Epidermal melanocyte (primary cell): ENCODE data around the gene KIF1C.
A peak's percentile ranks its signal among the peaks of the same experiment; 100 is the strongest.

Experiments used
- DNase-seq: peaks from one replicate; pipeline ENCODE4 v3.0.0; 2011; ENCODE audit warnings: low spot score; ENCODE audit not compliant: insufficient read length

The KIF1C gene

GRCh38 chr17:4997302-4998026, at the start of gene KIF1C, which contains the start of gene INCA1:
Gene KIF1C (plus strand): TSS chr17:4997950. CDS start chr17:5000247, 2,297 bp downstream.
Gene INCA1 (minus strand): TSS chr17:4997522. CDS start chr17:4994437, 3,085 bp downstream.
- DNase-seq: peak; percentile 97

DNA sequence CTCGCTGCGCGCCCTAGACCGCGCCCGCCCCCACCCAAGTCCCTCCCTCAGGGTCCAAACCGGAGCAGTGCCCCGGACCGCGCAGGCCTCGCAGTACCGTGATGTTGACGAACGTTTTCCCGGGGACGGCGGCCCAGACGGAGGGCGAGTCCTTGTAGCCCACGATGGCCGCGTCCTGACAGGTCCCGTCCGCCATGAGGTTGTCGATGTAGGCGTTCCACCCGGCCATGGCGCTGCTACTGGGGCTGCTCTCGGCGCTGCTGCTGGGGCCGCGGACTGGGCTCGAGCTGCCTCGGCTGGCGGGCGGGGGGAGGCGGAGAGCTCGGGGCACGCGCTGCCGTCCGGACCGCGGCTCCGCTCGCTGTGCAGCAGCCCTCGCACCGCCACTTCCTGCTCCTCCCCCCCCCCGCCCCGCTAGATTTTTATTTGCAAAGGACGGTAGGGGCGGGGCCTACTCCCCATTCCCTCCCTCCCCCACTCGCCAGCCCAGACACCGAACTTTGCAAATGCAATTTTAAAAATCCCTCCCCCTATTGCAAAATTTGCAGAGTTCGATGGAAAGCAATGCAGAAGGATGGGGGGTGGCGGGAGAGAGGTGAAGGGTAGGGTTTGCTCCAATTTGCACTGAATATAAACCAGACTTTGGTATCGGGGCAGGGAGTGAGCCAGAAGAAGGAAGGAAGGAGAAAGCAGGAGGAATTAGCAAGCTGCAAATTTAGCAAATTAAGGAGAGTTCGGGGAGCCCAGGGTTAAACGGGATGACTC, 49.4 kb upstream of the KIF1C start, which contains the start of gene PFN1:
Gene PFN1 (minus strand): TSS at position 365 of the 765 bp plus-strand sequence. CDS start 136 bp downstream, at position 229.
- peak; percentile 93 for DNase-seq

- peak; percentile 97 for DNase-seq
Observed at GRCh38 chr17:4948931-4949320, 48.8 kb upstream of the KIF1C start.

GRCh38 chr17:4949321-4950074, 48.3 kb upstream of the KIF1C start:
- peak; percentile 38 for DNase-seq

GRCh38 chr17:4950075-4950745, 47.5 kb upstream of the KIF1C start:
- DNase-seq: no peak

DNA sequence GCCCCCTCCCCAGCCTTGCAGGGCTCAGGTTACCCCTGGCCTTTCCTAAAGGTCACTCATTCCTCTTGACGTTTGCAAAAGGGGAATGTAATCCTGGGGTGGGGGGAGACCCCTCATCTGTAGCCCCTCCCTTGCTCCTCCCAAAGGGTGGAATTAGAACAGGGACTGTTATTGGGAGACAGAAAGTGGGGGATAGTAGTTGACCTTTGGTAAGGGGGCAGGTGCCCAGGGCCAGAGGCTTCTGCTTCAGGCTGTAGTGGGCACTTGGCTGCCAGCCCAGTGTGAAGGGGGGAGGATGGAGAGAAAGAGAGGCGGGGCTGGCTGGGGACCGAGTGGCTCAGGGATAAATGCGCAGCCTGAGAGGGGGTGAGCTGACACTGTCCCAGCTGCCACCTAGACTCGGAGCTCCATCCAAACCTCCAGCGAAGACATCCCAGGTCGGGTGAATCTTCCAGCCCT, 47.0 kb upstream of the KIF1C start, which contains the start of gene ENO3:
Gene ENO3 (plus strand): TSS at position 374 of the 459 bp plus-strand sequence. CDS start 711 bp downstream, outside the sequence.
- no peak for DNase-seq

GRCh38 chr17:4951486-4951885, 46.3 kb upstream of the KIF1C start:
- no peak for DNase-seq

GRCh38 chr17:4953451-4953961, 44.2 kb upstream of the KIF1C start:
- DNase-seq: no peak

GRCh38 chr17:4955091-4955490, 42.7 kb upstream of the KIF1C start:
- no peak for DNase-seq

- no peak for DNase-seq
Observed at GRCh38 chr17:4956493-4957061, 41.2 kb upstream of the KIF1C start.

DNA sequence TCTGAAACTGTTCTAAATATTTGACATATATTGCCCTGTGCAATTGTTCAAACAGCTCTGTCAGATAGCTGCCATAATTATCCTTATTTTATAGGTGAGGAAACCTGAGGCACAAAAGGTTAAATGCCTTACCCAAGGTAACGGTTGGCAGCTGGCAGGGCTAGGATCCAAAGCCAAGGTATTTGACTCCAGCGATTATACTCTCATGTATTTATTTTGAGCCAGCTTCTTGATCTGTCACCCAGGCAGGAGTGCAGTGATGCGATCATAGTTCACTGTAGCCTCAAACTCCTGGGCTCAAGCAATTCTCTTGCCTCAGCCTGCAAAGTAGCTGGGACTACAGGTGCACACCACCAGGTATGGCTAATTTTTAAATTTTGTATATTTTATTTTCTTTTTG, 39.6 kb upstream of the KIF1C start:
- DNase-seq: no peak

DNA sequence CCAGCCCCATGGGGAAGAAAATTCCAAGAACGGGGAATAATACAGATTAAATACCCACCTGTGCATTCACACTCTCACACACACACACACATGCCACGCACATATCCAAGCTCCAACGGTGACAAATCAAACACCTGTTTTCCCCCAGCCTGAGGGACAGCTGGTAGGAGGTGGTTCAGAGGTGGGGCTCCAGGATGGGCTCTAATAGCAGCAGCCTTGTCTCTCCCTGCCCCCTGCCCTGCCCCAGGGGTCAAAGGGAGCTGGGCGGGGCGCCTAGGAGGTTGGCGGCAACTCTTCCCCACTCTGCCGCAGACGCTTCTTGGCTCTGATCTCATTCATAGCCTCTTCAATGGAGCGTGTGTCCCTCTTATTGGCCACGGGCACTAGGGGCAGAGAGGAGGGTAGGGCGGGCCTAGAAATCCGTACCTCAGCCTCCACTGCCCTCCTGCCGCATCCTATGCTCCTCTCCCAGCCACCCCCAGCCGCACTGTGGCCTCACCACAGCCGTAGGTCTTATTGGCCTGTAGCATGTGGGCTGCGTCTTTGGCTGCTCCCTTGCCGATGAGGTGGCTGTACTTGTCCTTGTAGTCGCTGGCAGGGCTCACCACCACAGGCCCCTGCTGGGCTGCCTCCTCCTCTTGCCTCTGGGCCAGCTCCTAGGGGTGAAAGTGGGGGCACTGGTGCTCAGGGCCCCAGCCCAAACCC, 38.3 kb upstream of the KIF1C start:
- no peak for DNase-seq

GRCh38 chr17:4960279-4960922, 37.3 kb upstream of the KIF1C start:
- no peak for DNase-seq

GRCh38 chr17:4965311-4965986, 32.3 kb upstream of the KIF1C start:
- DNase-seq: no peak

DNA sequence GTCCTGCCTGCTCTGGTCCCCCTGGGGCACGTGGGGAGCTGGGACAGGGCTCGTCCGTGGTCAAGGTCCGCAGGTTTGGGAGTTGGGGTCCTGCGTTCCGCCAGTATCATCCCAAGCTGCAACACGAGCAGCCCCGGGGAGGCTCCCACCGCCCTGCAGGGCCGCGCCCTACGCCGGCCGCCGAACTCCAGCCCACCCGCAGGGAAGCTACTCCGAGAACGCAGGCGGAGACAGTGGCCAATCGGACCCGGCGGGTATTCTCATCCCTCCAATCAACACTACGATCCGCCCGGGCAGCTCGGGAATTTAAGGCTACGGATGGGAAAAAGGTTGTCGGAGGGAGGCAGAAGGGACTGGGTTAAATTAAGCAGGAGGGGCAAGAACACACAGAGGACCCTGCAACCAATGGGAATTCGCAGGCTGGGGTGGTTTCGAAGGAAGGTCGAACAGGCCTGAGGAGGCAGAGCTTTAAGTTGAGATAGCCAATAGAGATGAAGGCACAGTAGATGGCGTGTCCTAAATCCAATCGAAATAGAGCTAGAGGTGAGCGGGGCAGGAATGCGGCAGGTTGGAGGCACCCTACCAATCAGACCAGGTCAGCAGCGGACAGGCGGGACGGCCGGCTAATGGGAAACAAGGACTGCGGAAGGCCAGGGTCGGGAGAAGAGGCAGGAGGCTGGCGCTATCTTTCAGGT, 30.8 kb upstream of the KIF1C start:
- DNase-seq: peak; percentile 99

- DNase-seq: peak; percentile 66
Observed at GRCh38 chr17:4967539-4968485, 29.9 kb upstream of the KIF1C start, which contains the start of gene SPAG7. Gene SPAG7 (minus strand): TSS chr17:4967817. CDS start chr17:4967804, 13 bp downstream.
